Neuronal stem cell (in vitro differentiated cells): ENCODE data around the gene GREM1.
A peak's percentile ranks its signal among the peaks of the same experiment; 100 is the strongest.

Experiments used
- DNase-seq: peaks from one replicate; pipeline ENCODE4 v3.0.0-alpha.2; 2013; ENCODE audit warnings: low spot score
- H2AFZ ChIP-seq: one replicate; pipeline ENCODE4 v1.6.1; 2013; ENCODE audit warnings: mild to moderate bottlenecking, low read length, inconsistent platforms
- H2AK5ac ChIP-seq: 2 replicates; pipeline ENCODE4 v1.6.1; 2013; ENCODE audit warnings: low read depth, mild to moderate bottlenecking, inconsistent platforms, low read length, moderate library complexity, mixed read lengths
- H2BK120ac ChIP-seq: 2 replicates; pipeline ENCODE4 v1.6.1; 2013; ENCODE audit warnings: low read depth, mild to moderate bottlenecking, inconsistent platforms, low read length, moderate library complexity, mixed read lengths
- H2BK12ac ChIP-seq: one replicate; pipeline ENCODE4 v1.6.1; 2013; ENCODE audit warnings: low read length, inconsistent platforms
- H2BK15ac ChIP-seq: 2 replicates; pipeline ENCODE4 v1.6.1; 2013; ENCODE audit warnings: mild to moderate bottlenecking, low read length, inconsistent platforms, mixed read lengths
- H2BK5ac ChIP-seq: one replicate; pipeline ENCODE4 v1.6.1; 2013; ENCODE audit warnings: inconsistent platforms, mild to moderate bottlenecking, low read length, moderate library complexity
- H3K14ac ChIP-seq: one replicate; pipeline ENCODE4 v1.6.1; 2013; ENCODE audit warnings: low read length, inconsistent platforms
- H3K18ac ChIP-seq: 2 replicates; pipeline ENCODE4 v1.6.1; 2013; ENCODE audit warnings: low read length, inconsistent platforms
- H3K23ac ChIP-seq: 2 replicates; pipeline ENCODE4 v1.6.1; 2013; ENCODE audit warnings: low read depth, mild to moderate bottlenecking, mixed read lengths, low read length, inconsistent platforms; ENCODE audit not compliant: poor library complexity
- H3K27ac ChIP-seq: replicated peaks from 3 replicates; pipeline ENCODE4 v1.5.1; 2013; ENCODE audit warnings: low read length, inconsistent platforms
- H3K27me3 ChIP-seq, 3 experiments: 2 replicates each; pipeline ENCODE4 v1.6.1; 2013; ENCODE audit warnings: low read length in 3 of 3, mild to moderate bottlenecking in 2 of 3, inconsistent platforms in 1 of 3, low read depth in 1 of 3, mixed read lengths in 1 of 3, moderate library complexity in 1 of 3; ENCODE audit not compliant: control insufficient read depth in 3 of 3, insufficient read depth in 3 of 3
- H3K36me3 ChIP-seq, 2 donors: replicated peaks in 1 of 2; 2 replicates each; pipeline ENCODE4 v1.6.1; 2013; ENCODE audit warnings: low read length in 2 of 2; ENCODE audit not compliant: control insufficient read depth in 2 of 2, insufficient read depth in 2 of 2
- H3K4ac ChIP-seq: 2 replicates; pipeline ENCODE4 v1.6.1; 2013; ENCODE audit warnings: inconsistent platforms, mild to moderate bottlenecking, low read length, moderate library complexity
- H3K4me1 ChIP-seq, 2 donors: 1 replicate in 1 of 2; 2 replicates in 1 of 2; pipeline ENCODE4 v1.6.1; 2013; ENCODE audit warnings: low read length in 2 of 2, low read depth in 1 of 2; ENCODE audit not compliant: control insufficient read depth in 2 of 2, insufficient read depth in 1 of 2
- H3K4me2 ChIP-seq: one replicate; pipeline ENCODE4 v1.6.1; 2013; ENCODE audit warnings: mild to moderate bottlenecking, low read length, inconsistent platforms; ENCODE audit not compliant: insufficient read depth, poor library complexity, severe bottlenecking
- H3K4me3 ChIP-seq, 2 donors: 2 replicates each; pipeline ENCODE4 v1.5.1; 2013; ENCODE audit warnings: low read length in 2 of 2, mild to moderate bottlenecking in 2 of 2, inconsistent platforms in 1 of 2, moderate library complexity in 1 of 2
- H3K79me1 ChIP-seq: one replicate; pipeline ENCODE4 v1.6.1; 2013; ENCODE audit warnings: low read depth, mild to moderate bottlenecking, inconsistent platforms, low read length, moderate library complexity
- H3K9ac ChIP-seq: one replicate; pipeline ENCODE4 v1.6.1; 2013; ENCODE audit warnings: mild to moderate bottlenecking, low read depth, low read length, inconsistent platforms; ENCODE audit not compliant: poor library complexity
- H3K9me3 ChIP-seq, 2 donors: replicated peaks in 1 of 2; 2 replicates each; pipeline versions ENCODE3 to v1.6.1; 2013; ENCODE audit warnings: low read length in 2 of 2, mild to moderate bottlenecking in 2 of 2, inconsistent platforms in 1 of 2, low read depth in 1 of 2, mixed read lengths in 1 of 2, moderate library complexity in 1 of 2; ENCODE audit not compliant: control insufficient read depth in 2 of 2, insufficient read depth in 1 of 2
- H4K8ac ChIP-seq: one replicate; pipeline ENCODE4 v1.6.1; 2013; ENCODE audit warnings: low read depth, mild to moderate bottlenecking, inconsistent platforms, low read length, moderate library complexity
- H4K91ac ChIP-seq: one replicate; pipeline ENCODE4 v1.6.1; 2013; ENCODE audit warnings: low read length, low read depth, mild to moderate bottlenecking, inconsistent platforms; ENCODE audit not compliant: poor library complexity
- whole genome bisulfite sequencing, 2 donors: extraction: QIAGEN DNeasy Blood & Tissue Kit; methylation state at CpG; one replicate each; pipeline ENCODE4 v1.1.7; 2013; ENCODE audit warnings: missing lambda C conversion rate in 2 of 2, mixed read lengths in 1 of 2; ENCODE audit not compliant: insufficient read length in 2 of 2, insufficient replicate concordance in 1 of 2; ENCODE audit errors: extremely low coverage in 2 of 2; 5-methylcytosine and 5-hydroxymethylcytosine counted together

The GREM1 gene

GRCh38 chr15:32718821-32719716, 1.3 kb downstream of the GREM1 start:
- no CpG with 5 or more reads among the region's 70 CpGs for WGBS, 2 donors
- no peak overlapping the region for H2BK120ac ChIP-seq
- H4K8ac ChIP-seq: no peak overlapping the region
- H3K79me1 ChIP-seq: peaks cover 2% of the 10 kb centered on the region
- peak overlapping the region; percentile 10 for H2BK12ac ChIP-seq
- H3K4ac ChIP-seq: no peak overlapping the region
- peaks cover 10 to 93% (median 38%) of the 10 kb centered on the region in 3 experiments for H3K27me3 ChIP-seq
- H2BK15ac ChIP-seq: peak overlapping the region; percentile 20
- peak overlapping the region; percentile 91 for H2AFZ ChIP-seq
- peak overlapping the region; percentile 78 for H3K18ac ChIP-seq
- peak overlapping the region; percentile 92 for H3K4me2 ChIP-seq
- H2BK5ac ChIP-seq: no peak overlapping the region
- peak overlapping the region in 1 of 2 donors; percentile 80 for H3K4me3 ChIP-seq
- peak overlapping the region; percentile 85 for H3K9ac ChIP-seq
- H3K36me3 ChIP-seq: no peaks in the 10 kb centered on the region
- H3K23ac ChIP-seq: peak overlapping the region; percentile 75
- H3K14ac ChIP-seq: peak overlapping the region; percentile 59
- DNase-seq: peak; percentile 20
- H4K91ac ChIP-seq: no peak overlapping the region
- H2AK5ac ChIP-seq: no peak overlapping the region
- H3K27ac ChIP-seq: no peak overlapping the region
- peaks cover 1 to 2% of the 10 kb centered on the region in 2 donors for H3K4me1 ChIP-seq
- H3K9me3 ChIP-seq: peaks cover 0 to 9% of the 10 kb centered on the region in 2 donors

GRCh38 chr15:32721596-32721995, 3.8 kb downstream of the GREM1 start:
- H2AFZ ChIP-seq: no peak overlapping the region
- H3K79me1 ChIP-seq: peaks cover 2% of the 10 kb centered on the region
- no CpG with 5 or more reads among the region's 6 CpGs for WGBS, 2 donors
- H3K23ac ChIP-seq: no peak overlapping the region
- peaks cover 1 to 2% of the 10 kb centered on the region in 2 donors for H3K4me1 ChIP-seq
- H2BK15ac ChIP-seq: no peak overlapping the region
- no peak overlapping the region for H4K91ac ChIP-seq
- H2BK120ac ChIP-seq: no peak overlapping the region
- H3K27ac ChIP-seq: no peak overlapping the region
- no peak overlapping the region for H4K8ac ChIP-seq
- H3K9ac ChIP-seq: no peak overlapping the region
- no peak overlapping the region for H2BK12ac ChIP-seq
- no peak overlapping the region for H3K14ac ChIP-seq
- no peak overlapping the region for H3K4me2 ChIP-seq
- H3K4ac ChIP-seq: no peak overlapping the region
- peaks cover 10 to 70% (median 33%) of the 10 kb centered on the region in 3 experiments for H3K27me3 ChIP-seq
- no peak overlapping the region for H2BK5ac ChIP-seq
- no peaks in the 10 kb centered on the region for H3K36me3 ChIP-seq
- H3K4me3 ChIP-seq: no peak overlapping the region
- H3K18ac ChIP-seq: no peak overlapping the region
- H3K9me3 ChIP-seq: peaks cover 0 to 5% of the 10 kb centered on the region in 2 donors
- DNase-seq: no peak
- no peak overlapping the region for H2AK5ac ChIP-seq

GRCh38 chr15:32722136-32722535, 4.3 kb downstream of the GREM1 start:
- Histone ChIP-seq H4K91ac (no peak overlapping the region), H3K4me3 (no peak overlapping the region), H3K27me3 (peaks cover 10 to 64% (median 28%) of the 10 kb centered on the region in 3 experiments)

GRCh38 chr15:32723171-32723948, 5.6 kb downstream of the GREM1 start:
- H2AK5ac ChIP-seq: no peak overlapping the region
- H3K27ac ChIP-seq: no peak overlapping the region
- H3K9ac ChIP-seq: no peak overlapping the region
- WGBS, 2 donors: no CpG with 5 or more reads among the region's 2 CpGs
- peaks cover 5 to 54% (median 17%) of the 10 kb centered on the region in 3 experiments for H3K27me3 ChIP-seq
- no peak overlapping the region for H4K91ac ChIP-seq
- H2AFZ ChIP-seq: no peak overlapping the region
- H3K4me1 ChIP-seq: peaks cover 1 to 2% of the 10 kb centered on the region in 2 donors
- no peak overlapping the region for H3K4me3 ChIP-seq
- H3K14ac ChIP-seq: no peak overlapping the region
- H2BK5ac ChIP-seq: no peak overlapping the region
- no peak overlapping the region for H2BK120ac ChIP-seq
- no peak overlapping the region for H3K4me2 ChIP-seq
- H3K79me1 ChIP-seq: peaks cover 2% of the 10 kb centered on the region
- no peak overlapping the region for H3K18ac ChIP-seq
- H3K9me3 ChIP-seq: no peaks in the 10 kb centered on the region
- H3K36me3 ChIP-seq: no peaks in the 10 kb centered on the region
- H4K8ac ChIP-seq: no peak overlapping the region
- no peak overlapping the region for H2BK15ac ChIP-seq
- DNase-seq: no peak
- H3K23ac ChIP-seq: no peak overlapping the region
- no peak overlapping the region for H2BK12ac ChIP-seq
- H3K4ac ChIP-seq: no peak overlapping the region

More at GRCh38 chr15:32722136-32722535, 4.3 kb downstream of the GREM1 start:
- peaks cover 2% of the 10 kb centered on the region for H3K79me1 ChIP-seq
- H3K14ac ChIP-seq: no peak overlapping the region
- no peak overlapping the region for H3K23ac ChIP-seq
- no peaks in the 10 kb centered on the region for H3K36me3 ChIP-seq
- H2AFZ ChIP-seq: no peak overlapping the region
- H3K9ac ChIP-seq: no peak overlapping the region
- no peak overlapping the region for H3K18ac ChIP-seq
- no peak overlapping the region for H2AK5ac ChIP-seq
- no peak overlapping the region for H3K4ac ChIP-seq
- DNase-seq: no peak
- no peak overlapping the region for H3K4me2 ChIP-seq
- no peak overlapping the region for H2BK120ac ChIP-seq
- H2BK12ac ChIP-seq: no peak overlapping the region
- no peak overlapping the region for H2BK15ac ChIP-seq
- no peaks in the 10 kb centered on the region for H3K9me3 ChIP-seq
- peaks cover 1 to 2% of the 10 kb centered on the region in 2 donors for H3K4me1 ChIP-seq
- H4K8ac ChIP-seq: no peak overlapping the region
- H2BK5ac ChIP-seq: no peak overlapping the region
- no peak overlapping the region for H3K27ac ChIP-seq
